ENCODE data around the gene HLA-DQA1.

Gene HLA-DQA1

GRCh38 chr6:32679492-32679891 is 42.3 kb downstream of the HLA-DQA1 start:
- intact Hi-C loops (cut with DNase I): no loop called here
- DNase-seq: peak in 2 of 42 donors; percentile 3 to 17

DNA sequence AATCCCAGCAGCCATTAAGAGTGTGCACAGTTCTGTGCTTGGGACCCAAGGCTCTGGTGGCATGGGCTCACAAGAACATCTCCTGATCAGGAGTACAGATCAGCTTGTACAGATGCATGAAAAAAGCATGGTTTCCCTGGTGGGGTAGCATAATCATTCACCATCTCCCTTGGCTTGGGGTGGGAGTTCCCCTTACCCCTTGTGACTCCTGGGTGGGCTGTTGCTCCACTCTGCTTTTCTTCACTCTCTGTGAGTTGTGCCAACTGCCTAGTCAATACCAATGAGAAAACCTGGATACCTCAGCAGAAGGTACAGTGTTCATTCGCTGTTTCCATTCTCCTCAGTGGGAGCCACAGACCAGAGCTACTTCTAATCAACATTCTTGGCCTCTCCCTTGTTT is 42.8 kb downstream of the HLA-DQA1 start:
- intact Hi-C loops (cut with DNase I): no loop called here
- DNase-seq: no peak

DNA sequence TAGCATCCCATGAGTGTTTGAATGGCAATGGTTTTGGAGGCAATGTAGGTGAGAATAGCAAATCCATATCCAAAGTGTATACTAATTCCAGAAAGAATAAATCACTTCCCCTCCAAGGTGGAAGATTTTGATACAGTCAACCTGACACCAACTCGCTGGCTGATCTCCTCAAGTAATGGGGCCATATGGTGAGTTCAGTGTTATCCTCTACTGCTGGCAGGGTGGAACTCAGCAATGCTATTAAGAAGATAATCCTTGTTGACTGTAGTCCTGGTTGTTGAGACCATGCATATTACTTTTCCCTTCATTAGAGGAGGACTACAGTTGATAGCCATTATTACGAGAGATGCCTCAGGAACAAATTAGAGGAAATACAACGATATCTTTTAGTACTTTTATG is 47.0 kb downstream of the HLA-DQA1 start:
- intact Hi-C loops (cut with DNase I): no loop called here
- no peak for DNase-seq

GRCh38 chr6:32685603-32686002 is 48.4 kb downstream of the HLA-DQA1 start:
- intact Hi-C loops (cut with DNase I): no loop called here
- no peak for DNase-seq

- intact Hi-C loops (cut with DNase I): no loop called here
Observed at GRCh38 chr6:32689531-32690501, 52.6 kb downstream of the HLA-DQA1 start.

DNA sequence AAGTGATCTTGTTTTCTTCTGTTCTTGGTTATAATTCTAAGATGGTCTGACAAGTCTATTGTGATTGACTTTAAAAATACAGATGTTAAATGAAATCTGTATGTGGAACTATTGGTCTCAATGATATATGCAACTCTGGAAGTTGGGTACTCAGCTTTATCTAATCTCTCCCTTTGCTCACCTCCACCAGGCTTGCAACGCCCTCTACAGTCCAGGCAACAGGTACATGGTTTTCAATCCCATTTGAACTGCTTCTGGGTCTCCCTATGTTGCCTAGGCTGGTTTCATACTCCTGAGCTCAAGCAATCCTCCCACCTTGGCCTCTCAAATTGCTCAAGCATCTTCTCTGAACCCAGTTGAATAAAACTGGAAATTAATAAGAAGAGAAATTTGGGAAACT is 54.8 kb downstream of the HLA-DQA1 start:
- intact Hi-C loops (cut with DNase I): no loop called here
- DNase-seq: peak in 13 of 42 donors; percentile 4 to 44 (median 22)

More at GRCh38 chr6:32689531-32690501, 52.6 kb downstream of the HLA-DQA1 start:
- DNase-seq: no peak
